Right hindlimb (tissue), 1 donor: ENCODE measurements around the gene TOM1L1.
"Not testable (repeated sequence)": the region's sequence is repeated elsewhere in the genome, so short reads cannot be mapped to it uniquely, and the experiment has no call there.

Experiments used
- DNase-seq: peaks from one replicate; pipeline ENCODE4 v3.0.0-alpha.2; 2018

The TOM1L1 gene, protein sequence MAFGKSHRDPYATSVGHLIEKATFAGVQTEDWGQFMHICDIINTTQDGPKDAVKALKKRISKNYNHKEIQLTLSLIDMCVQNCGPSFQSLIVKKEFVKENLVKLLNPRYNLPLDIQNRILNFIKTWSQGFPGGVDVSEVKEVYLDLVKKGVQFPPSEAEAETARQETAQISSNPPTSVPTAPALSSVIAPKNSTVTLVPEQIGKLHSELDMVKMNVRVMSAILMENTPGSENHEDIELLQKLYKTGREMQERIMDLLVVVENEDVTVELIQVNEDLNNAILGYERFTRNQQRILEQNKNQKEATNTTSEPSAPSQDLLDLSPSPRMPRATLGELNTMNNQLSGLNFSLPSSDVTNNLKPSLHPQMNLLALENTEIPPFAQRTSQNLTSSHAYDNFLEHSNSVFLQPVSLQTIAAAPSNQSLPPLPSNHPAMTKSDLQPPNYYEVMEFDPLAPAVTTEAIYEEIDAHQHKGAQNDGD

DNA sequence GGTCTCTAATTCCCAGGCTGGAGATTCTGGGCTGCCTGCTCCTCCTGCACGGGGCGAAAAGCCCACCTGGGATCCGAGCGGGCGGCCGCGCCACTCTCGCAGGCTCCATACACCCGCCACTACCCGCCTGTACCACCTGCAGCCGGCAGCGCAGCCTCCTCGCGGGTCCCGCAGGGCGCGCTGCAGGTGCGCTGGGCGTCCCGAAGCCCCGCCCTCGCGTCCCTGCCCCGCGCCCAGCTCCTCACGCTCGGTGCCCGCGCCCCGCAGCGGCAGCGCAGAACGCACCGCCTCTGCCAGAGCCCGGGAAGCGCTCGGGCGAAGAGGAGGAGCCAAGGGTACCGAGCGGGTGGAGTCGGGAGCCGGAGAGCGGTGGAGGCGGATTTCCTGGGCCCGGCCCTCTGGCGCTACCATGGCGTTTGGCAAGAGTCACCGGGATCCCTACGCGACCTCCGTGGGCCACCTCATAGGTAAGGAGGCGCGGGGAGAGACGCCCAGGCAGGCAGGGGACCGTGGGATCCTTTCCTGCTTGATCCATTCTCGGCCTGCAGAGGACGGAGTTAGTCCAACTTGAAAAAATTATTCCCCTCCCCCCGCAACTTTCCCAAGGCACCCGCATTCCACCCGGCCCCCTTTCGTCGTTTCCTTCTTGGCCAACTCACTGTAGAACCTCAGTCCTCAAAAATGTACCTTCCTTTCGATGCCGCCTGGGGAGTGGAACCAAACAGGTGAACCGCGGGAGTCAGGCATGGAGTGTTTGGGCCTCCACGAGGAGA, at the start of gene TOM1L1:
TSS of gene TOM1L1 (plus strand) at position 396 of the 773 bp plus-strand sequence. CDS start at position 410, 14 bp downstream.
- peak; percentile 58 for DNase-seq

DNA sequence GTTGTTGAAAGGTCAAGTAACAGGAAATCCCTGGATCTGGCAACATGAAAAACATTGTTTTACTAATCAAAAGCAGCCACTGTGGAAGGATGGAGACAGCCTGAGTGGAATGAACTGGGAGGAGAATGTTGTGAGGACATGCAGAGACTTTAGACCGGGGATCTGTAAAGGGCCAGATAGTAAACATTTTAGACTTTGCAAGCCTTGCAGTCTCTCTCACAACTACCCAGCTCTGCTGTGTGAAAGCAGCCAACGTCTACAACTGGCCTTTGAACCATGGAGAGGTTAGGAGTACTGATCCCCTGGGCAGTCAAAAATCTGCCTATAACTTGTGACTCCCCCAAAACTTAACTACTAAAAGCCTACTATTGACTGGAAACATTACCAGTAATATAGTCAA, 41.5 kb upstream of the TOM1L1 start:
- no peak for DNase-seq

DNA sequence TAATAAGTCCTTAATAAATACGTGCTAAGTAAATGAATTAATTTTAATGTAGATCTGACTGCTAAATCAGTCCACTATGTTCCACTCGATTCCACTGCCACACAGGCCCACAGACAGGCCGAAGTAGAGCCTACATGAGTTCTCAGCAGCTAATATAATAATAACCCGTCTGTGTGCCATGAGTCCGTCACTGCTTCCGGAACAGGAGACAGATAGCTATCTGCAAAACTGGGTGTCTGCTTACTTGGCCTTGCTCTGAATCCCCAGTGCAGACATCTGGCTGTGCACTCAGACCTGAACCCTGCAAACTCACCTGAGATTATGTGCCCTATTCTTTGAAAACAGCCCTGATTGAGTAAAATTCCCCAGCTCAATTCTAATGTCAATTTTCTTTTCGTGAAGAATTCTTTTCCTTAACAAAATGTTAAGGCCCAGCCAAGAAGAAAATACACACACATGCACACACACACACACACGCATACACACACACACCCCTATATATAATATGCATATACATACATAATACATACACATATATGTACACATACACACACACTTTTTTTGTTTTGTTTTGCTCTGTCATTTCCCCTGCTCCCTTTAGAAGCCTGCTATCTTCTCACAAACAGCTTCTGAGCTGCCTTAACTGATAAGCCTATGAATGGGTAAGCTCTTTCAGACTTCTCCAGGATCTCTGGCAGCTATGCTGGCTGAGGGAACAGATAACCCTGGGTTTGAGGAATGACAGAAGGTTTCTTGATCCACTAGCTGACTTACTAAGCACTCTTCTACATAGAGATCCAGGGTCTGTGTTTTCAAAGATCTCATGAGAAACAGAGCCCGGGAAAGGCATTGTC, 39.8 kb upstream of the TOM1L1 start:
- no peak for DNase-seq

DNA sequence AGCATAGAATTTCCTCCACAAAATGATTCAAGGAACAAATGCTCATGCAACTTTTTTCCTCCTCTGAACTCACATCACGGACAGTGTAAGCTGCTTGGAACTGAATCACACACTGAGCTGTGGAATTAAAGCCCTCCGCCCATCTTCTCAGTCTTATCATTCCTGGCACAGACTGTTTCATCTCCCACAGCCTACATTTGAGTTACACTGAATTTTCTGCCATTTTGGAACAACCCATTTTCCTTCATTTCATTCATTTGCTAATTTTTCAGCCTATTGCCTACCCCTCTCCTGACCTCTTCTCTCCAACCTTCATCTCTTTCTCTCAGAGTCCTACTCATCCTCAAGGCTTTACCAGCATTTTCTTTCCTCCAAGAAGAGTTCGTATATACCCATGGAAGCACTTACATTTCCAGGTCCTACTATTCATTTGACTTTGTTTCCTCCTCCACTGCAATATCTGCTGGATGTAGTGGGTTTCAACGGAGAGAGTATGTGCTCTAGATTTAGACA, 39.1 kb upstream of the TOM1L1 start:
- no peak for DNase-seq

DNA sequence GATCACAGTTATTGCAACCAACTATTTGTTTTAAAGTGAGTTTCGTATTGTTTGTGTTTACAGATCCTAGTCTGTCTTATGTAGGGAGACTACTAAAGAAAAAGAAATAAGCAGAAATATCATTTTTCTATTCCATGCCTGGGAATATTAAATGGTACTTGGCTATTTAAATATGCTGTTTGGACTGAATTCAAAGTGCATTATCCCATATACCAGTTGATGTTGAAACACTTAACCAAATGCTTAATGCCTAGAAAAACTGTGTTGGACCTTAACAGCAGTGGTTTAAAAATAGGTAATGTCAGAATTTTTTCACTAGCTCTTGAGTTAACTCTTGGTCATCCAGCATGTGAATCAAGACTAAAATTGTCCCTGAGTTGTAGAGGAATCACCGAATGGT, 37.5 kb upstream of the TOM1L1 start:
- no peak for DNase-seq

DNA sequence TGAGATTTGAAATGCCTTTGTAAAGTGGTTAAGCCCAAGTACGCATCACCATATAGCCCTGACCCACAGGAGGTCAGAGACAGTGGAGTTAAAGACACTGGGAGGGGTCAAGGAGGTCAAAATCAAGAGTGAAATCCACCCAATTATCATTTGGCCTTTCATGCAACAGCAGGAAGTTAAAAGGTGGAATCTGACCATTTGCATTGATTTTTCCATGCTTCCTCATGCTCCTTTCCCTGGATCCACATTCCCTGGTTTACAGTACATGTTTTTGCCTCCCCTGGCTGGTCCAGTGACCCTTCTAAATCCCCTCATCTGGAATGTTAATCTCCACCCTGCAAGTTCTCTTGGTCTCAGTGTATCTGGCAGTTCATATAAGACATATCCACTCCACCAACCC, 36.6 kb upstream of the TOM1L1 start:
- no peak for DNase-seq

DNA sequence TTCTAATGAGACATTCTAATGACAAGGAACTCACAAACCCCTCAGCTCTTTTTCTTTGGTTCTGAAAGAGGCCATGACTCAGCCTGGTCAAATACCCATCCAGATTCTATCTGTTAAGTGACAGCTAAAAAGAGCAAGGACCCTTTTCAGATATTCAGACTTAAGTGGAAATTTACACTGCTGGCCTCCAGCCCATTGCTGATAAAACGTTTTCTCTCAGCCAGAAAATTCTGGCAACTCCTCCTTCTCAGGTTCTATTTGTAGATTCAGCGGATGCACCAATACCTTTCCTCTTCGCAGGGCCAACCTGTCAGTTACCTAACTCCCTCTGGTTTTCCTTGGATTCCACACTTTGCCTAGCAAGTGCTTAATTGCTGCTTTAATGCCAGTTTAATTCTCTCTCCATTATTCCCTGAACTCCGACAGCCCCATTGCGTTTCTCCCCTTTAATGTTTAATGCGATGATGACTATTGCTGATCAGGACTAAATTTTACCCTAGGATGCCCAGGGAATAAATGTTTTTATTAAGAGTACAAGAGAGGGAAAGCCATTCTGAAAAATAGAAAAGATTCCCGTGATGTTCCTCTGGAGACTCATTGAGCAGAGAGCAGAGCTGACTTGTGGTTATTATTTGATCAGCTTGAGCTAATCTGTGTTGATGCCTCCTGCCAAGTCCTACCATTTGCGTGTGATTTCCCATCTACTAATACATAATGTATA, 35.9 kb upstream of the TOM1L1 start:
- no peak for DNase-seq

DNA sequence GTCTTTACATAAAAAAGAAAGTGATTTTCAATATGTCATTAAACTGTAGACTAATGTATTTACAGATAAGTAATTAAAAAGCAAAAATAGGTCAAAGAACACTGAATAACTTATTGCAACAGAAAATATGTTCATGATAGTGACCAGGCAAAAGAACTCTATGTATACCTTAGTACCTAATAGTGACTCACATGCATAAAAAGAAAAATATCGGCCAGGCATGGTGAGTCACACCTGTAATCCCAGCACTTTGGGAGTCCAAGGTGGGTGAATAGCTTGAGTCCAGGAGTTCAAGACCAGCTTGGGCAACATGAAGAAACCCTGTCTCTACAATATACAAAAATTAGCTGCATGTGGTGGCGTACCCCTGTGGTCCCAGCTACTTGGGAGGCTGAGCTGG, 33.0 kb upstream of the TOM1L1 start:
- no peak for DNase-seq

DNA sequence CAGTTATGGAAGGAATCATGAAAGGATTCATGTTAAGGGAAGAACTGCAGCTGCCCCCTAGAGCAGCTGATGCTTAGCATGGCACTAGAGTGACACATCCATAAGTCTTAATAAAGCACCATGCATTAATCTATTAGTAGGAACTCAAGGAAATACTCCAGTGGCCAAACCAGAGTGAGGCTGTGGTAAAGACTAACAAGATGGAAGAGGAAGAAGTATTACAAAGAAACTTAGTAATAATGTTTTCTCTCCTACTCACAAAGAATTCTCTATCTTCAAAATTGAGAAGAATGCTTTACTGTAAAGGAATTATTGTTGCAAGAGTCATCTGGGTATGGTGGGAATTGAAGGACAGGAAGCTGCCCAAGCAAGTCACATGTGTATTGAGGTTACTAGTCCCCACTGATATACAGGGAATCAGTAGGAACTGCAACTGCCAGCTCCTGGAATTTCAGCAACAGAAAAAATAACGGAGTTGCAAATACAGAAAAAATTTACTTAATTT, 29.9 kb upstream of the TOM1L1 start:
- DNase-seq = no peak

DNA sequence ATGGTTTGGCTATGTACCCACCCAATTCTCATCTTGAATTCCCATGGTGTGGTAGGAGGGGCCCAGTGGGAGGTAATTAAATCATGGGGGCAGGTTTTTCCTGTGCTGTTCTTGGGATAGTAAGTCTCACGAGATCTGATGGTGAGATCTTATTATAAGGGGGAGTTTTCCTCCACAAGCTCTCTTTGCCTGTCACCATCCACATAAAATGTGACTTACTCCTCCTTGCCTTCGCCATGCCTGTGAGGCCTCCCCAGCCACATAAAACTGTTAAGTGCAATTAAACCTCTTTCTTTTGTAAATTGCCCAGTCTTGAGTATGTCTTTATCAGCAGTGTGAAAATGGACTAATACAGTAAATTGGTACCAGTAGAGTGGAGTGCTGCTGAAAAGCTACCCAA, 24.7 kb upstream of the TOM1L1 start:
- DNase-seq = not testable (repeated sequence)

DNA sequence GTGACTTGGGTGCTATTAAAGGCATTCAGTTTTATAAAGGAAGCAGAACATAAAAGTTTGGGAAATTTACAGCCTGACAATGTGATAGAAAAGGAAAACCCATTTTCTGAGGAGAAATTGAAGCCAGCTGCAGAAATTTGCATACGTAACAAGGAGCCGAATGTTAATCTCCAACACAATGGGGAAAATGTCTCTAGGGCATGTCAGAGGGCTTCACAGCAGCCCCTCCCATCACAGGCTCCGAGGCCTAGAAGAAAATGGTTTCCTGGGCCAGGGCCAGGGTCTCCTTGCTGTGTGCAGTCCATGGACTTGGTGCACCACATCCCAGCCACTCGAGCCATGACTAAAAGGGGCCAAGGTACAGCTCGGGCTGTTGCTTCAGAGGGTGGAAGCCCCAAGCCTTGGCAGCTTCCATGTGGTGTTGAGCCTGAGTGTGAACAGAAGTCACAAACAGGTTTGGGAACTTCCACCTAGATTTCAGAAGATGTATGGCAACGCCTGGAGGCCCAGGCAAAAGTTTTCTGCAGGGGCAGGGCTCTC, 23.9 kb upstream of the TOM1L1 start:
- DNase-seq = no peak

DNA sequence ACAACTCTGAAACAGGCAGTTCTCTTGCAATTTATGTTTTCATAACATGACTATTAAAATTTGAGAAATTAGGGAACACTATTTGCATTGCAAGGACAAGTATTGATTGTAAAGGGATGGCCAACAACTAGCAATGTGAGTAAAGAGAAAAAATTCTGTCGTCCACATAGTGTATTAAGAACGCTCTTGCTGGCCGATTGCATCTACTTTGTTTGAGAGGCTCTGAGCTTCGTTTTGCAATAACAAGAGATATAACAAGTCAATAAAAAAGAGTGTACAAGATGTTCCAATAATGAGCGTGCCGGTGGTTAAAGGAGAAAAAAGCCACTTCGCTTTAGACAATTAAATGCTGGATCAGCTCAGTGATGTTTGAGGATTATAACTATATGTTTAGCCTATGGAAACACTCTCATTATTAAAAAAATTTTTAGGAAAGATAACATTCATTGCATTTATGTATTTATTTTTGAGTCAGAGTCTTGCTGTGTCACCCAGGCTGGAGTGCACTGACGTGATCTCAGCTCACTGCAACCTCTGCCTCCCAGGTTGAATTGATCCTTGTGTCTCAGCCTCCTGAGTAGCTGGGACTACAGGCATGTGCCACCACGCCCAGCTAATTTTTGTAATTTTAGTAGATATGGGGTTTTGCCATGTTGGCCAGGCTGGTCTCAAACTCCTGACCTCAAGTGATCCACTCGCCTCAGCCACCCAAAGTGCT, 19.2 kb upstream of the TOM1L1 start:
- no peak for DNase-seq

DNA sequence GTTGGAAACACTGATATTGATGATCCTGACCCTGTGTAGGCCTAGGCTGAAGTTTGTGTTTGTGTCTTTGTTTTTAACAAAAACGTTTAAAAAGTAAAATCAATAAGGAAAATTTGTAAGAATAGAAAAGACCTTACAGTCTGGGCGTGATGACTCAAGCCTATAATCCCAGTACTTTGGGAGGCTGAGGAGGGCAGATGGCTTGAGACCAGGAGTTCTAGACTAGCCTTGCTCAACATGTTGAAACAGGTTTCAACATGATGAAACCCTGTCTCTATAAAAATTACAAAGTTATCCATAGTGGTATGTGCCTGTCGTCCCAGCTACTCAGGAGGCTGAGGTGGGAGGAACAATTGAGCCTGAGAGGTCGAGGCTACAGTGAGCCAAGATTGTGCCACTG, 18.3 kb upstream of the TOM1L1 start:
- DNase-seq = no peak

DNA sequence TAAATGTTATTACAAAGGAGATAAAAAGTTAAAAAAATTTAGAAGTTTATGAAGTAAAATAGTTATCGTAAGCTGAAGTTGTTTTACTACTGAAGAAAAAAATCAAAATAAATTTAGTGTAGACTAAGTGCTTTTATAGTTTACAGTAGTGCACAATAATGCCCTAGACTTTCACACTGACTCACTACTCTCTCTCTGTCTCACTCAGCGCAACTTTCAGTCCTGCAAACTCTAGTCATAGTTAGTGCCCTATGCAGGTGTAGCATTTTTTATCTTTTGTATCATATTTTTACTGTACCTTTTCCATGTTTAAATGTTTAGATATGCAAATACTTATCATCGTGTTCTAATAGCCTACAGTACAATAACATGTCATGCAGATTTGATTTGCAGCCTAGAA, 17.7 kb upstream of the TOM1L1 start:
- DNase-seq = no peak

DNA sequence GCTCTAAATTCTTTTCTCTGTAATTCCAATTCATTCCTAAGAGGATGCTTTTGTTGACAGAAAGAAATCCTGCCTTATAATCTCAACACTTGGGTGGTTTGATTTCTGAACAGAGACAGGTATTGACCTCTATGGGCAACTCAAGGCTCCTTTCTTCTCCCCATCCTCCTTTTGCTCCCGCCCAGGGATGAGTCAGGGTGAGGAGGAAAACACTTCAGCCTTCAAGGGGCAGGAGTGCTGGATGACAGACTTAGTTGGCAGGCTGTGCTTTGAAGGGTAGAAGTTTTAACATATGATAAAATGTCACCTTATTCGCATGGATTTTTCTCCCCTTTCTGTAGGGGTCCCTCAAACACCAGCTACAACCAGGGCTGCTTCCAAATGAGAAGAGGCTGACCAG, 16.7 kb upstream of the TOM1L1 start:
- no peak for DNase-seq

DNA sequence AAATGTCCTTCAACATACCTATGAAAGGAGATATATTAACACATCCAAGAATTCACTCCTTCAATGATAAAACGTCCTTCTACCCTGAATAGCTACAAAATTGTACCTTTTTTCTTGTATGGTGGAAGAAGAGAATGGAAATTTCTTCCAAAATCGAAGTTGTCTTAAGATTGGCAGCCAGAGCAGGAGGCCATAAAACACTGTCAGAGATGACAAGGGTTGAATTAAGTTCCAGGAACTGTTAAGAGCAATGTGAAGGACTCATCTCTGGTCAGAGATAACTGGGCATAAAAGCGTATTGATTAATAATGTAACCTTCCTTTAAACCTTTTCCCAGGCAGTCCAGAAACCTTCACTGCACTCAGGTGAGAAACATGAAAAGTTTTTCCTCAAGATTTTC, 12.9 kb upstream of the TOM1L1 start:
- DNase-seq = no peak

DNA sequence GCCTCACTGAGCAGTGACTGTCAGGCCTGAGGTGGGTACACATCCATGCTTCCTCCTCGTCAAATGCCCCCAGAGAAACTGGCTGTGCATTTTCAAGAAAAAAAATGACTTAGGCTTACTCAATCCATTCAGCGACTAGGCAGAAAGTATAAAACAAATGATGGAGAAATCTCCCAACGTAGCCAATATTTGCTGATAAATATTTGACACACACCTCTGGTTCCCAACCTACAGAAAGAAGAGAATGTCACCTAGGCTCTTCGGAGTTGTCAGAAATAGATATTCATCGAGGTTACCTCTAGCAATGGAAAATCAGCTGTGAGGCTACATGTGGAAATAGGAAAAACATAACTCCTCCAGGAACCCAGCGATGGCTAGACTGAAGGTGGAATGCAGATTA, 12.4 kb upstream of the TOM1L1 start:
- DNase-seq = no peak

DNA sequence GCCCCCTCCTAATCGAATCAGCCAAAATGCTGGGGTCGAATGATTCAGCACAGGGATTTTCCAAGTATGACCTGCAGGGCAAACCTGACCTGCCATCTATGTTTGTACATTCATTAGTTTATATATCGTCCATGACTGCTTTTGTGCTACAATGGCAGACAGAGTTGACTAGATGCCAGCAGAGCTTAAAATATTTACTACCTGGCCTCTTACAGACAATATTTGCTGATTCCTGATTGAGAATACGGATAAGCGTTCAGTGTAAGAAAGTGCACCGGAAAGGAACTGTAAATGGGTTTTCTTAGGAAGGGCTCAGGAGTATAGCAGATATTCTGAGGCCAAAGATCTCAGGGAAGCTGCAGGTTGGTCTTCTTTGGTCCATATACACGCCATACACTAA, 11.7 kb upstream of the TOM1L1 start:
- DNase-seq = no peak

DNA sequence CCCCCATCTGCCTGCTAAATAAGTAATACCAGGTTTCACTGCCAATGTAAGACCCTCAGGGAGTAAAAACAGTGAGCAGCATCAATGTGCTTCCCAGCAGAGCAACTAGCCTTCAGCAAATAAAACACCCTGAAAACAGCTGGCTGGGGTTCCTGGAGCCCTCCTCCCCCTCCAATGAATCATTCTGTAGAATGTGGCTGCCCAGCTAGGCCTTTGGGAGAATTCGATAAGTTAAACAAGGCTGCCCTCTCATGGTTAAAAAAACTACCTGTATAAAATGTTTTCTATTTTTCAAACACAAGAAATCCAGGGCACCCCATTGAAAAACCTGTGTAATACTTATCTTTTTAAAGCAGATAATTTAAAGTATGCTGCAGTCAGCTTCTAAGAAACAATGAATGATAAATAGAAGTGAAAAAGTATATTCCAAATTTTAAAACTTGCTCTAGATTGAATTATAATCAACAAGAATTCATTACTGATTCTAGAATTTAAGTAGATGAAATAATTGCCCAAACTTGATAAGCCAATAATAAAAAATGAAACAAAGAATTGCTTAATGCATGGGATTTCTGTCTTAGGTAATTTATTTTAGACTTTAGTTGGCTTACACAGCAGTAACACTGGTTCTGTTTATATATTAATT, 9.4 kb upstream of the TOM1L1 start:
- peak; percentile 68 for DNase-seq

DNA sequence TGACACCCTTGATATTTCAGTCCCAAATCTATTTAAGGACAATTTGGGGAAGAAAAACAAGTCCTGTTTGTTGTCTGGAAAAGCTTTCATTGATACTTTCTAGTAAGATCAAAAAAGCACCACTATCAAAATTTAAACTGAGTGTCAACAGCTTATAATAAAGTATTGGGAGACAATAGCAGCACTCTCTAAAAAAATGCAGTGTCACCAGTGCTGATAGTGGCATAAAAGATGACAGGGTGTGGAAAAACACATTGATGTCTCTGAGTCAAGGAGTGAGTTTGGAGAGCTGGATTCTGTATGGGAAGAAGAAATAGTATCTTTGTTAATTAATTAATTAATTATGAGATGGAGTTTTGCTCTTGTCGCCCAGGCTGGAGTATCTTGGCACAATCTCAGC, 8.3 kb upstream of the TOM1L1 start:
- no peak for DNase-seq

DNA sequence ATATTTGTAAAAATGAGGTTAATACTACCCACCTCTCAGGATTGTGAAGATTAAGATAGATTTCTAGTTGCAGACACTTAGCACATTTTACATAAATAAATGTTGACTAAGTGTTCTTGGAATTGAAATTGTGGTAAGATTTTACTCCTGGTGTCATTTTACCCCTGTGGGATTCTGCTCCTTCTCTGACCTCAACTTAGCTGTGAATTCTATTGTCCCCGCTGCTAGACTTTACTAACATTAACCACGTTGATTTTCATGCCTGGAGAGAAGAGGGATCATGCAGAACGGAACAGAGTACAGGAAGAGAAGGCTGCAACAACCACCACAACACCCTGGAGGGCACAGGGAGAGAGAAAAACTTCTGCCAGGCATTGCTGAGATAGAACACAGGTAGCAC, 2.1 kb upstream of the TOM1L1 start:
- DNase-seq = no peak
